Vagina (tissue), 2 donors: Measurements from ENCODE around the gene JMJD4.

ENCODE experiments used
- POLR2A ChIP-seq, 2 donors: fragments of 450-650 bp; IDR thresholded peaks; one replicate each; pipeline ENCODE4 v1.6.1; 2017; ENCODE audit warnings: antibody characterized with exemption in 2 of 2, mild to moderate bottlenecking in 2 of 2, moderate library complexity in 2 of 2
- POLR2AphosphoS5 ChIP-seq, 2 donors: sonication (generic); formaldehyde crosslinking; IDR thresholded peaks; one replicate each; pipeline ENCODE4 v1.9.0; 2017; ENCODE audit warnings: antibody characterized with exemption in 2 of 2, mild to moderate bottlenecking in 2 of 2, low read depth in 1 of 2; ENCODE audit not compliant: insufficient read depth in 1 of 2
- TF ChIP-seq, protein P1 (sequence below), 3 experiments: fragments of 450-650 bp in 2 of 3; fragments of 200-600 bp in 1 of 3; sonication (generic) in 1 of 3; IDR thresholded peaks; one replicate each; pipeline ENCODE4 v1.5.1; 2017 to 2019; ENCODE audit warnings: antibody characterized with exemption in 3 of 3, mild to moderate bottlenecking in 2 of 3, moderate library complexity in 2 of 3

DNA sequence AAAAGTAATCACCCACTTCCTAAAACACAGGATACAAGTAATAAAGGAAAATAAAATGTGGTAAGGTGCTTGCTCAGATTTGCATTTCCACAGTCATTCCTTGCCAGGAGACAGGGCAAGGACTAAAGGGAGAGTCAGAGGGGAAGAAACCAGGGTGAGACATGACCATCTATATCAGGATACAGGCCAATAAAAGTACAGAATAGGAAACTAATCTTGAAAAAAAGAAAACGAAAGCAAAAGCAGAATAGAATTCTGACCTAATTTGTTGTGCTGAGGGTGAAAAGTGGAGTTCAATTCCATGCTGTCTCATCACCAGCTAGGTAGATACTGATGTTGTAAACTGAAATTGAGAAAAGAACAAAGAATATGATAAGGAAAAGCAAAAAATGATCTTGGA is 27.3 kb downstream of the JMJD4 start:
- TF ChIP-seq, protein P1, sequence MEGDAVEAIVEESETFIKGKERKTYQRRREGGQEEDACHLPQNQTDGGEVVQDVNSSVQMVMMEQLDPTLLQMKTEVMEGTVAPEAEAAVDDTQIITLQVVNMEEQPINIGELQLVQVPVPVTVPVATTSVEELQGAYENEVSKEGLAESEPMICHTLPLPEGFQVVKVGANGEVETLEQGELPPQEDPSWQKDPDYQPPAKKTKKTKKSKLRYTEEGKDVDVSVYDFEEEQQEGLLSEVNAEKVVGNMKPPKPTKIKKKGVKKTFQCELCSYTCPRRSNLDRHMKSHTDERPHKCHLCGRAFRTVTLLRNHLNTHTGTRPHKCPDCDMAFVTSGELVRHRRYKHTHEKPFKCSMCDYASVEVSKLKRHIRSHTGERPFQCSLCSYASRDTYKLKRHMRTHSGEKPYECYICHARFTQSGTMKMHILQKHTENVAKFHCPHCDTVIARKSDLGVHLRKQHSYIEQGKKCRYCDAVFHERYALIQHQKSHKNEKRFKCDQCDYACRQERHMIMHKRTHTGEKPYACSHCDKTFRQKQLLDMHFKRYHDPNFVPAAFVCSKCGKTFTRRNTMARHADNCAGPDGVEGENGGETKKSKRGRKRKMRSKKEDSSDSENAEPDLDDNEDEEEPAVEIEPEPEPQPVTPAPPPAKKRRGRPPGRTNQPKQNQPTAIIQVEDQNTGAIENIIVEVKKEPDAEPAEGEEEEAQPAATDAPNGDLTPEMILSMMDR (IDR thresholded peaks at IDR 0.05), result no peak
- TF ChIP-seq POLR2A (IDR thresholded peaks at IDR 0.05), result no peak
- TF ChIP-seq POLR2AphosphoS5 (IDR thresholded peaks at IDR 0.05; ENCODE audit: insufficient read depth in 1 of 2, low read depth in 1 of 2), result no peak
